Esophagus muscularis mucosa (tissue), 4 donors: ENCODE measurements around the gene ADSS1. TPM values are rescaled to one million over a fixed set of nuclear protein-coding genes. Genes with fewer than 3 reads are reported as not detected.

Experiments used
- DNase-seq: peaks from one replicate; pipeline ENCODE4 v3.0.0-alpha.2; 2017; ENCODE audit errors: extremely low spot score
- H3K27ac ChIP-seq, 4 donors: fragments of 200-600 bp; sonication (generic); replicated peaks in 1 of 4; 1 replicate in 3 of 4; 2 replicates in 1 of 4; pipeline ENCODE4 v1.5.1; 2016 to 2019; ENCODE audit warnings: mild to moderate bottlenecking in 1 of 4
- H3K27me3 ChIP-seq, 4 donors: fragments of 200-600 bp; sonication (generic); one replicate each; pipeline versions ENCODE4 v1.5.1 to v1.6.0; 2016 to 2019
- H3K36me3 ChIP-seq, 4 donors: fragments of 200-600 bp; sonication (generic); one replicate each; pipeline ENCODE4 v1.5.1; 2016 to 2019
- H3K4me1 ChIP-seq, 4 donors: fragments of 200-600 bp; sonication (generic); one replicate each; pipeline ENCODE4 v1.5.1; 2016 to 2019
- H3K4me3 ChIP-seq, 4 donors: fragments of 200-600 bp; sonication (generic); 1 replicate in 2 of 4; 2 replicates in 2 of 4; pipeline ENCODE4 v1.5.1; 2016 to 2019; ENCODE audit warnings: mild to moderate bottlenecking in 4 of 4, moderate library complexity in 1 of 4
- H3K9me3 ChIP-seq, 4 donors: fragments of 200-600 bp; sonication (generic); 1 replicate in 3 of 4; 2 replicates in 1 of 4; pipeline ENCODE4 v1.5.1; 2016 to 2019
- POLR2AphosphoS5 ChIP-seq, 2 donors: sonication (generic); formaldehyde crosslinking; IDR thresholded peaks; one replicate each; pipeline ENCODE4 v1.6.1; 2017; ENCODE audit warnings: antibody characterized with exemption in 2 of 2
- WGBS: methylation state at CpG from one replicate; pipeline ENCODE4 v1.1.5; 2018; 5-methylcytosine and 5-hydroxymethylcytosine counted together
- intact Hi-C: fragments of 100-400 bp; cut with DNase I; formaldehyde crosslinking; loops from one replicate; pipeline ENCODE4 v1.15.1; 2023
- small RNA-seq, 3 donors: library from RNA; depleted of rRNA; stranded (forward); fragments of <200 nt; gene quantifications; one replicate each; pipeline ENCODE3, GENCODE V24; 2016
- total RNA-seq, 4 donors: library from RNA; depleted of rRNA; stranded (reverse); fragments of >200 nt; gene quantifications; one replicate each; pipeline versions ENCODE4 v1.1.0 to v1.2.1, GENCODE V29; 2016

ADSS1 gene
- total RNA-seq, 4 donors from 2014 or later = 4.3 to 7.9 (median 5.7) TPM

- H3K9me3 ChIP-seq = no peaks in the 10 kb centered on the region
- intact Hi-C loops = no loop called here
- H3K36me3 ChIP-seq = peaks cover 0 to 9% (median 7%) of the 10 kb centered on the region in 4 donors
- no peak for TF ChIP-seq POLR2AphosphoS5 (IDR thresholded peaks at IDR 0.05)
- H3K4me3 ChIP-seq = no peak overlapping the region
- WGBS = 89% methylated on average over 4 of the region's 6 CpGs
- H3K4me1 ChIP-seq = peaks cover 62 to 87% (median 70%) of the 10 kb centered on the region in 4 donors
- no peak for DNase-seq
- H3K27me3 ChIP-seq = no peaks in the 10 kb centered on the region
- H3K27ac ChIP-seq = peak overlapping the region; percentile 84 to 97 (median 93)
Observed at GRCh38 chr14:104796687-104797081, 72.7 kb downstream of the ADSS1 start.

Small RNAs within 50 kb of the gene (small RNA-seq; reads per million reads assigned to genes)
- gene MIR4710 = 0 reads per million in 3 donors

Other genes starting within 250 kb of the ADSS1 start
- under 1 TPM in 1 of 4 donors, not detected in 3; 0.42 TPM for gene C14orf180, start 144.5 kb upstream of the ADSS1 start, total RNA-seq
- gene TMEM179, start 119.5 kb upstream of the ADSS1 start, total RNA-seq = 1 to 10 TPM; 1.4 to 4.2 (median 1.9) TPM
- 100 to 1,000 TPM in 1 of 4 donors, 10 to 100 TPM in 3; 51.5 to 129 (median 66.7) TPM for gene INF2, start 34.6 kb upstream of the ADSS1 start, total RNA-seq
- 100 to 1,000 TPM; 207 to 324 (median 290) TPM for gene SIVA1, start 28.9 kb downstream of the ADSS1 start, total RNA-seq
- 100 to 1,000 TPM; 162 to 267 (median 187) TPM for gene AKT1, start 71.5 kb downstream of the ADSS1 start, total RNA-seq
- 1 to 10 TPM; 2.5 to 6.4 (median 4.9) TPM for gene ZBTB42, start 76.9 kb downstream of the ADSS1 start, total RNA-seq
- gene CEP170B, start 141.0 kb downstream of the ADSS1 start, total RNA-seq = 10 to 100 TPM; 24.1 to 70.6 (median 45.7) TPM
- gene PLD4, start 200.7 kb downstream of the ADSS1 start, total RNA-seq = under 1 TPM; under 0.01 to 0.50 (median 0.15) TPM